ENCODE data around the gene ZNF384.

DNA sequence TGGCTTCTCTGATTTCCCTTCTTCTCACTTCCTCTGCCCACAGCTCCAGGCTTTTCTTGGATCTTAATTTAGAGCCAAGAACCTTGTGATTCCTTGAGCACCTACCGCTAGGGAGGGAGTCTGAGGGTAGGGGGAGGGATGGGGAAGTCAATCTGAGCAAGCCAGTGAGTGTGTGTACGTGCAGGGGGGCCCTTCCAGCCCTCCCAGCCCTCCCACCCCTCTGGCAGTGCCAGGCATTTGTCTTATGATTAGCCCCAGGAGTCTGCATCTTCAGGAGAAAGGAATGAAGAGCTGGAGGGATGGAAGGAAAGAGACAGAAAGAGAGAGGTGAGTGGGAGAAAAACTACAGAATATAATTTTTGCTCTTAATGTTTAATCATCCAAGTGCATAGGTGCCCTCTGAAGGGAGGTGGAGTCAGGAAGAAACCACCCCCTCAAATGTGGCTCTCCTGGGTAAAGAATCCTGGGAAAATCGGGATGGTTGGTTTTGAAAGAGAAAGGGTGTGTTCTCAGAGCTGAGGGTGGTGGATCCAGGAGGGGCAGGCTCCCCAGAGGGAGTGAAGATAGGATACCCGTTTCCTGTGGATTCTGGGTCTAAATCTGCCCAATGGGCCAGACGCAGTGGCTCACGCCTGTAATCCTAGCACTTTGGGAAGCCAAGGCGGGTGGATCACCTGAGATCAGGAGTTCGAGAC, 9.3 kb upstream of the ZNF384 start:
- TF ChIP-seq, protein P1, sequence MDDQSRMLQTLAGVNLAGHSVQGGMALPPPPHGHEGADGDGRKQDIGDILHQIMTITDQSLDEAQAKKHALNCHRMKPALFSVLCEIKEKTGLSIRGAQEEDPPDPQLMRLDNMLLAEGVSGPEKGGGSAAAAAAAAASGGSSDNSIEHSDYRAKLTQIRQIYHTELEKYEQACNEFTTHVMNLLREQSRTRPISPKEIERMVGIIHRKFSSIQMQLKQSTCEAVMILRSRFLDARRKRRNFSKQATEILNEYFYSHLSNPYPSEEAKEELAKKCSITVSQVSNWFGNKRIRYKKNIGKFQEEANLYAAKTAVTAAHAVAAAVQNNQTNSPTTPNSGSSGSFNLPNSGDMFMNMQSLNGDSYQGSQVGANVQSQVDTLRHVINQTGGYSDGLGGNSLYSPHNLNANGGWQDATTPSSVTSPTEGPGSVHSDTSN (CRISPR knock-in tag; IDR thresholded peaks at IDR 0.05): no peak
- TF ChIP-seq ZBTB20 (tag by site-specific recombination; IDR thresholded peaks at IDR 0.05): no peak
- TF ChIP-seq YY1 (tag by site-specific recombination; IDR thresholded peaks at IDR 0.05): no peak
- no peak for TF ChIP-seq TCF7L2 (IDR thresholded peaks at IDR 0.05; ENCODE audit: borderline replicate concordance, low read depth, low read length)
- TF ChIP-seq ZNF266 (tag by site-specific recombination; IDR thresholded peaks at IDR 0.05; ENCODE audit: low read depth): no peak
- TF ChIP-seq ZNF416 (tag by site-specific recombination; IDR thresholded peaks at IDR 0.05): no peak
- TF ChIP-seq ZNF311 (tag by site-specific recombination; IDR thresholded peaks at IDR 0.05; ENCODE audit: borderline replicate concordance): no peak
